NT2/D1 (cell line): ENCODE measurements around the gene SLC34A3.

Source experiments
- DNase-seq: peaks from one replicate; pipeline ENCODE4 v3.0.0-alpha.2; 2011; ENCODE audit warnings: low read depth, low spot score
- H3K27me3 ChIP-seq: 2 replicates; pipeline ENCODE4 v1.6.0; 2011; ENCODE audit warnings: mild to moderate bottlenecking; ENCODE audit not compliant: insufficient read length, insufficient read depth
- H3K36me3 ChIP-seq: 2 replicates; pipeline ENCODE4 v1.6.1; 2011; ENCODE audit warnings: mild to moderate bottlenecking, low read length, mixed read lengths; ENCODE audit not compliant: insufficient read depth, insufficient read length
- H3K4me1 ChIP-seq: 2 replicates; pipeline ENCODE4 v1.5.1; 2011; ENCODE audit not compliant: insufficient read depth, insufficient read length
- H3K4me3 ChIP-seq: 2 replicates; pipeline ENCODE4 v1.5.1; 2011; ENCODE audit warnings: low read depth; ENCODE audit not compliant: insufficient read length
- H3K9ac ChIP-seq: 2 replicates; pipeline ENCODE4 v1.6.0; 2011; ENCODE audit warnings: low read depth; ENCODE audit not compliant: insufficient read length
- H3K9me3 ChIP-seq: 2 replicates; pipeline ENCODE4 v1.5.1; 2011; ENCODE audit warnings: mild to moderate bottlenecking, low read length; ENCODE audit not compliant: insufficient read depth
- SUZ12 ChIP-seq: IDR thresholded peaks from 2 replicates; pipeline ENCODE4 v1.6.1; 2011; ENCODE audit not compliant: insufficient read length, insufficient read depth; ENCODE audit errors: extremely low read depth
- YY1 ChIP-seq: IDR thresholded peaks from 2 replicates; pipeline ENCODE4 v1.6.1; 2011; ENCODE audit not compliant: insufficient read length, insufficient read depth
- ZNF274 ChIP-seq: IDR thresholded peaks from 2 replicates; pipeline ENCODE4 v1.6.1; 2011; ENCODE audit warnings: mild to moderate bottlenecking, low read depth, low read length

Gene SLC34A3

DNA sequence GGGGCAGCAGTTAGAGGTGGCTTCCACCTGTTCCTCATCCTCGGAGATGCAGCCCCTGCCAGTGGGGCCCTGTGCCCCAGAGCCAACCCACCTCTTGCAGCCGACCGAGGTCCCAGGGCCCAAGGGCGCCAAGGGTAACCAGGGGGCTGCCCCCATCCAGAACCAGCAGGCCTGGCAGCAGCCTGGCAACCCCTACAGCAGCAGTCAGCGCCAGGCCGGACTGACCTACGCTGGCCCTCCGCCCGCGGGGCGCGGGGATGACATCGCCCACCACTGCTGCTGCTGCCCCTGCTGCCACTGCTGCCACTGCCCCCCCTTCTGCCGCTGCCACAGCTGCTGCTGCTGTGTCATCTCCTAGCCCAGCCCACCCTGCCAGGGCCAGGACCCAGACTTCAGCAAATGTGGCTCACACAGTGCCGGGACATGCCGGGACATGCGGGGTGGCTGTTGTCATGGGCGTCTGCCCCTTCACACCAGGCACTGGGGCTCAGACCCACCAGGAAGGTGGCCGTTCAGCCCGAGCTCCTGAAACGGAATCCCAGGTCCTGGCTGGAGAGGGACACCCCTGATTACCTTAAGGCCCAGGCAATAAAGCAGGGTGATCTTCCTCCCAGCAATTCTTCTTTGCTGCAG lies 4.9 kb upstream of the SLC34A3 start:
- H3K36me3 ChIP-seq: no peaks in the 10 kb centered on the region
- H3K9ac ChIP-seq: peak overlapping the region; percentile 67
- H3K27me3 ChIP-seq: peaks cover 13% of the 10 kb centered on the region
- H3K4me1 ChIP-seq: peaks cover 40% of the 10 kb centered on the region
- TF ChIP-seq SUZ12: no peak
- no peak for TF ChIP-seq ZNF274
- no peak for TF ChIP-seq YY1
- no peak for DNase-seq
- H3K4me3 ChIP-seq: no peak overlapping the region
- H3K9me3 ChIP-seq: no peaks in the 10 kb centered on the region

DNA sequence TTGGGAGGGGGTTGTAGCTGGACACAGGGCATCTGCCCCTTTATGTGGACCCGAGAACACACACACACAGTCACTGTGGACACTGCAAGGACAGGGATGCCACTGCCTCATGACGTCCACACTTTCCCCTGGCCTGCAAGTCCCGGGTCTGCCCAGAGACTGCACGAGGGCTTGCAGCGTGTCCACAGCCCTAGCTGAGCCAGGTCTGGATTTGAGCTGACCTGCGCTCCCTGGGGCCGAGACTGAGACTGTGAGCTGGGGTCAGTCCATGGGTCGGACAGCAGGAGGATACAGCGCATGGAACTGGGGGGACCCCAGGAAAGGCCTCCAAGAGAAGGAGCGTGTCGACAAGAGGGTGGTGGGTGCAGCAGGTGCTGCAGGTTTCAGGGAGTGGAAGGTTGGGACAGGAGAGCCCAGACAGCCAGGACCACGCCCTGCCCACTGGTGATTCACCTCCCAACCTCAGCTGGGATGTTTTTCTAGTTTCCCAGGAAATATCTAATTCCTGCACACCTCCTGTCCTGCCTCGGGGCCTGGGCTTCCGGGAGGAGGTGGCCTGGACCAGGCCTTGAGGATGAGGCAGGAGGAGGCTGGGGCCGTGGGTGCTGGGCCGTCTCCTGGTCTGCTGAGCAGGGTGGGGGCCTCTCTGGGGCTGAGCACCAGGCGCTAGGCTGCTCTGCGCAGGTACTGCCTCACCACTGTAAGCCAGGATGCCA lies 4.2 kb upstream of the SLC34A3 start:
- peaks cover 12% of the 10 kb centered on the region for H3K27me3 ChIP-seq
- H3K4me1 ChIP-seq: peaks cover 40% of the 10 kb centered on the region
- TF ChIP-seq SUZ12 (no peak), YY1 (no peak), ZNF274 (no peak)
- H3K9ac ChIP-seq: peak overlapping the region; percentile 65
- H3K4me3 ChIP-seq: no peak overlapping the region
- no peak for DNase-seq
- no peaks in the 10 kb centered on the region for H3K9me3 ChIP-seq
- no peaks in the 10 kb centered on the region for H3K36me3 ChIP-seq

DNA sequence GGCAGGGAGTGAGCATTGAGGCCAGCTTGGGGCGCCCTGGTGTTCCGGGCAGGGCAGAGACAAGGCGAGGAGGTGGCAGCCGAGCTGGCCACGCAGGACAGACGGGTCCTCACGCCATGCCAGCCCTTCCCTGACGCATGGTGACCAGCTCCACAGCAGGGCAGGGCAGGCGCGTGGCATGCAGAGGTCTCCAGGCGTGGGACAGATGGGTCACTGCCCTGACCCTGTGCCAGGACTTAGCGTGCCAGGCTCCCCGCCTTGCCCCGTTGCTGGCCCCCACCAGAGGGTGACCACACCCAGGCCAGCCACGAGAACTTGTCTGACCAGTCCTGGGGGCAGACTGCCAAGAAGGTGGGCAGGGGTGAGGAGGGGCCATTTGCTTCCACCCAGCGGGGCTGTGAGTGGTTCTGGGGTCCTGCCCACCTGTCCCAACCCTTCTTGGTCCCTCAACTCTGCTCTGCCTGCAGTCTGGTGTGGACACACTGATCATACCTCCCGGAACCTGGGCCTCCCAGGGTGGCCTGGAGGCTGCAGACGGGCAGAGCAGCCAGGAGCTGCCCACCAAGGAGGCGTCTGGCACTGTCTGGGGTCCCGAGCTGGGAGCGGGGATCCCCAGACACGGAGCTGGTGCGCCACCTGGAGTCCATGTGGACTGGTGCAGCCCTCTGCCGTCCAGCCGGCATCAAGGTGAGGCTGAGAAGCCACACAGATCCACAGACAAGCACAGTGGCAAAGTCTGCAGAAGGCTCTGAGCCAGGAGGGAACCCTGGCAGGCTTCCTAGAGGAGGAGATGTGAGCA lies 3.4 kb upstream of the SLC34A3 start, which contains the start of gene RNF224:
Gene RNF224, plus strand, starts transcription at position 449 of the 799 bp plus-strand sequence. CDS start 834 bp downstream, outside the sequence.
- Histone ChIP-seq H3K27me3 (peaks cover 9% of the 10 kb centered on the region), H3K9ac (peak within 1 kb of the TSS; percentile 65), H3K4me3 (no peak within 1 kb of the TSS), H3K9me3 (no peaks in the 10 kb centered on the region), H3K4me1 (peaks cover 40% of the 10 kb centered on the region), H3K36me3 (no peaks in the 10 kb centered on the region)
- peak; percentile 59 for DNase-seq
- TF ChIP-seq SUZ12: no peak
- TF ChIP-seq YY1: no peak
- TF ChIP-seq ZNF274: no peak

DNA sequence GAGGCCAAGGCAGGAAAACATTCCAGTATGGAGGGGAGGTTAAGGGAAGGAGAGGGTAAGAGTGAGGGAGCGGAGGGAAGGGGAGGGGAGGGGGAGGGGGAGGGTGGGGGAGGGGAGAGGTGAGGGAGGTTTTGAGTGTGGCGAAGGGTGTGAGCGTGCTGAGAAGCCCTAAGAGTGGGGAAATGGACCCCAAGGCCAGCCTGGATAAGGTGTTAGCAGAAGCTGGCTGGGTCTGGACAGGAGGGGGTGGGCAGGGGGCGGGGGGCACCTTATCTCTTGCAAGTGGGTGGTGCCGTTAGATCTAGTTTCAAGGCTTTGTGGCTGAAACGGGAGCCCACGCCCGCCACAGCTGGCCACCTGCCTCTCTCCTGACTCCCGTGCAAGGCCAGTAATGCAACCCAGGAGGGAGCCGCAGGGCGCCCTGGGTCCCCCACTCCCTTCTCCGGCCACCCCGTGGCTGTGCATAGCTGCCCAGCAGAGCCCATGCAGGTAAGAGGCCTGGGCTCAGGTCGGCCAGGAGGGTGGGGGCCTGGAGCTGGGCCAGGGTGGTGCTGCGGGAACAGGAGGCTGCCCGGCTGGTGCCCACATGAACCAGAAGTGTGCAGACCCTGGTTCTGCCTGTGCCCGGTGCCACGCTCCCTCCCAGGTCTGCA lies 2.7 kb upstream of the SLC34A3 start:
- no peaks in the 10 kb centered on the region for H3K9me3 ChIP-seq
- DNase-seq: no peak
- TF ChIP-seq SUZ12 (no peak), ZNF274 (no peak), YY1 (no peak)
- H3K27me3 ChIP-seq: peaks cover 2% of the 10 kb centered on the region
- H3K4me1 ChIP-seq: peaks cover 35% of the 10 kb centered on the region
- peak overlapping the region; percentile 56 for H3K9ac ChIP-seq
- no peak overlapping the region for H3K4me3 ChIP-seq
- H3K36me3 ChIP-seq: no peaks in the 10 kb centered on the region

DNA sequence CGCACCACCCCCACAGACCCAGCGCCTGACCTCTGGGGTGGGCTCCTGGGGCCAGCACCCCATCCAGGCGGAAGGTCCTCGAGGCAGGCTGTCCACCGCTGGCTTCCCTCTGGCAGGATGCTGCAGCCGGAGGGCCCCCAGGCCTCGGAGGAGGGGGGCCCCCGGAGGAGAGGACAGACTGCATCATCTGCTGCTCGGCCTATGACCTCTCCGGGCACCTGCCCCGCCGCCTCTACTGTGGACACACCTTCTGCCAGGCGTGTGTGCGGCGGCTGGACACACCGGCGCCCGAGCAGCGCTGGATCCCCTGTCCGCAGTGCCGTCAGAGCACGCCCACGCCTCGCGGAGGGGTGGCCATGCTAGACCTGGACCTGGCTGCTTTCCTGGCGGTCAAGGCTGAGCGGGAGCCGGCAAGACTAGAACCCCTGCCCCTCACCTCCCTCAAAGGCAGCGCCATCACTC lies 2.2 kb upstream of the SLC34A3 start:
- peaks cover 38% of the 10 kb centered on the region for H3K4me1 ChIP-seq
- H3K4me3 ChIP-seq: no peak overlapping the region
- no peaks in the 10 kb centered on the region for H3K27me3 ChIP-seq
- H3K9me3 ChIP-seq: no peaks in the 10 kb centered on the region
- no peak for DNase-seq
- no peaks in the 10 kb centered on the region for H3K36me3 ChIP-seq
- no peak for TF ChIP-seq YY1
- H3K9ac ChIP-seq: peak overlapping the region; percentile 56

DNA sequence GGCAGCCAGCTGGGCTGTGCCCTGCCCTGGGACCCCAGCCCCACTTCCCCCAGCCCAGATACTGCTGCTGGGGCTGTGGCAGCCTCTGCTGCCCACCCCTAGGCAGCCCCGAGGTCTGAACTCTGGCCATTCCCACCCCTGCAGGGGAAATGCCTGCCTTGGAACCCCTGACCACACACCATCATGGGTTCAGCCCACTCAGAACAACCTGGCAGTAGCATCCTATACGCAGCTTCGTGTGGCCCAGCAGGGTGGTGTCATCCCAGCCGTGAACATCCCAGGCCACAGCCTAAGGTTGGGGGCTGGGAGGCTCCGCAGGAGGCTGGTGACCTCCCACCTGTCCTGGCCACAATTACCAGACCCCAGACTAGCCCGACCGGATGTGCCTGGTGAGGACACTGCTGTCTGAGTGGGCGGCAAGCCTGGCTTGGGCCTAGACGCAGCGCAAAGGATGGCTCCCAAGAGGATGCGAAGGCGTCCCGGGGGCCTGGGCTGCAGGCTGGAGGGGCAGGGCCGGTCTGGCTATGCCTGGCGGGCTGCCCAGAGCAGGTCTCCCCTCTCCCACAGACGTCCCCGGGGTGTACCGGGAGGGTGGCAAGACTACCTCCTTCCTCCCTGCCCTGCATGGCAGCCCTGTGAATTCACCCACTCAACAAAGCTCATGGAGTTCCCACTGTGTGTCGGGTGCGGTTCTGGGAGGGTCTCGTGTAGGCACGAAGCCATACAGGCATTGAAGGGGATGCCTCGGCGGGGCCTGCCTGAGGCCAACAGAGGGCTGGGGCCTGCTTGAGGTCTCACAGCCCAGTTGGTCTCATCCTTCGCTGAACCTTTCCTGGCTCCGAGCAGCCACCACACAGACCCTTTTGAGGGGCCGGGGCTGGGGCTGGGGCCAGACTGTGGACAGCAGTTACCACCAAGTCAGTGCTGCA lies 1.5 kb upstream of the SLC34A3 start:
- H3K4me3 ChIP-seq: no peak overlapping the region
- H3K27me3 ChIP-seq: no peaks in the 10 kb centered on the region
- no peaks in the 10 kb centered on the region for H3K36me3 ChIP-seq
- DNase-seq: no peak
- H3K4me1 ChIP-seq: peaks cover 41% of the 10 kb centered on the region
- H3K9me3 ChIP-seq: no peaks in the 10 kb centered on the region
- no peak for TF ChIP-seq SUZ12
- no peak for TF ChIP-seq YY1
- TF ChIP-seq ZNF274: no peak
- peak overlapping the region; percentile 33 for H3K9ac ChIP-seq
